Activated T-cell treated with anti-CD3 and anti-CD28 coated beads, Interleukin-2, amount 50 U/mL, for 4 hours (primary cell): ENCODE data around the gene SGPL1. TPM values are rescaled to one million over a fixed set of nuclear protein-coding genes. Genes with fewer than 3 reads are reported as not detected.
A peak's percentile ranks its signal among the peaks of the same experiment; 100 is the strongest.

Experiments
- ATAC-seq, 2 donors: fragments of 200-7000 bp; cut with Tn5 transposase; one replicate each; pipeline ENCODE4 v1.10.0; 2021
- DNase-seq: peaks from one replicate; pipeline ENCODE4 v3.0.0-alpha.2; 2020
- H3K27me3 Mint-ChIP-seq: one replicate; pipeline ENCODE4 v1.8.0; 2021; ENCODE audit warnings: low read depth, mixed read lengths
- H3K36me3 Mint-ChIP-seq: one replicate; pipeline ENCODE4 v1.8.0; 2022; ENCODE audit warnings: mixed read lengths; ENCODE audit not compliant: insufficient read depth
- H3K4me1 Mint-ChIP-seq: one replicate; pipeline ENCODE4 v1.8.0; 2021; ENCODE audit warnings: low read depth, mixed read lengths
- H3K4me3 Mint-ChIP-seq: one replicate; pipeline ENCODE4 v1.8.0; 2021; ENCODE audit warnings: mild to moderate bottlenecking, moderate library complexity, mixed read lengths
- H3K9me3 Mint-ChIP-seq: one replicate; pipeline ENCODE4 v1.8.0; 2021; ENCODE audit warnings: mixed read lengths
- total RNA-seq, 3 donors: library from RNA; stranded (reverse); gene quantifications; one replicate each; pipeline ENCODE4 v1.2.1, GENCODE V29; 2021

The SGPL1 gene
- total RNA-seq, 3 donors from 2014 or later = 71.3 to 98.9 (median 90.5) TPM

DNA sequence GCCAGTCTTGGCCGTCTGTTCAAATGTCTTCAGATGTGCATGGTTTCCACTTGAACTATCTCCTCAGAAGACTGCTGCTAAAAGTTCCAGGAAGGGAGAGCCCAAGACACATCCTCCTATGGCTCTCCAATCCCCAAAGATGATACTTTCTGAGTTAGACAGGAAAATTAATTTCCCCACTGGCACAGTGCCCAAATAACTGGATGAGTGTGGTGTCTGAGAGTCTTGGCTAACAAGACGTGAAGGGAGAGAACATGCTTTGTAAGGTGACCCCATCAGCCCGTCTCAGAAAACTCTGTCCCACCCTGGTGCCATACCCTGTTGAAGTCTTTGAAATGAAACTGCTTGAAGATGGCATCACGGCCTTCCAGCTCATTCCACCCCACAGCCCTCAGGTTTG is 69.7 kb downstream of the SGPL1 start:
- DNase-seq (no peak), ATAC-seq (no peak)
- Mint-ChIP-seq H3K4me1 (peaks cover 9% of the 10 kb centered on the region), H3K27me3 (no peaks in the 10 kb centered on the region), H3K4me3 (no peak overlapping the region), H3K9me3 (no peaks in the 10 kb centered on the region), H3K36me3 (peaks cover 10% of the 10 kb centered on the region)

DNA sequence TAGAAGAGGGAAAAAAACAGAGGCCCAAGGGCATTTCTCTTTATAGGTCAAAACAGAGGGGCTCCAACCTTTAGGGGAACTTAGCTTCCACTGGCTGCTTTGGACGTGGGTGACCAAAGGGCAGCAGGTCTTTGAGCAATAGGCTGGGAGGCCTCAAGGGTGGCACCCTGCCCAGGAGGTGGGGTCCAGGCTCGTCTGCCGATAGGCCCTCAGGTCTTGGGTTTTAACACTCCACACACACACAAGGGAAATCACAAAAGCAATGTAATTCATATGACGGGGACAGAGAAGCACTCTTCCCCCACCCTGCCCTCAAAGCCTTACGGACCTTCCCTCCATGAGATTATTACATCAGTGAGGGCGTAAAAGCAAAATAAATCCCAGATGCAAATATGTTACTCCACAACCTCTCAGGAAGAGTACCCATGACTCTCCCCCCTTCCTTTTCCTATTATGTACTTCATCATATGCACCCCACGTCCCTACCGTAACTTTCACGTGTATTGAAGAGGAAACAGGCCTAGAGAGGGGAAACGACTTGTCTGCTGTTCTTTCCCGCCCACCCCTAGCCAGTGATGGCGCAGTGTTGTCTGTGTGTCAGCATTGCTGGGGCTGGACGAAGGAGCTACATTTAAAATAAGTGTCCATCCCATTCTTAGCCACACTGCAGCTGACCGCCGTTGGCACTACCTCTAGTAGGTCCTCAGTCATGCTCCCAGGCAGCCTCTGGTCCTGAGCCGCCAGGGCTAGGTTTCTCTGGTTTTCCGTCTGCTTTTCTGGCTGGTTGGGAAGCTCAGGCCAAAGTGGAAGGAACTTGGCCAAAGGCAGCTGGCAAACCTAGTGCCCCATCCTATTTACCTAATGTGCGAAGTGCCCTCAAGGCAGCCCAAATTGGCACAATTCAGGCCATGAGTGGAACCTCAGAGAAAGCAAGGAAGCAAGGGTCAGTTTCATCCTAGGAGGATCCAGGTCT is 70.5 kb downstream of the SGPL1 start:
- H3K36me3 Mint-ChIP-seq = peaks cover 10% of the 10 kb centered on the region
- peaks cover 9% of the 10 kb centered on the region for H3K4me1 Mint-ChIP-seq
- DNase-seq = no peak
- no peaks in the 10 kb centered on the region for H3K9me3 Mint-ChIP-seq
- no peak for ATAC-seq
- H3K27me3 Mint-ChIP-seq = no peaks in the 10 kb centered on the region
- H3K4me3 Mint-ChIP-seq = no peak overlapping the region

DNA sequence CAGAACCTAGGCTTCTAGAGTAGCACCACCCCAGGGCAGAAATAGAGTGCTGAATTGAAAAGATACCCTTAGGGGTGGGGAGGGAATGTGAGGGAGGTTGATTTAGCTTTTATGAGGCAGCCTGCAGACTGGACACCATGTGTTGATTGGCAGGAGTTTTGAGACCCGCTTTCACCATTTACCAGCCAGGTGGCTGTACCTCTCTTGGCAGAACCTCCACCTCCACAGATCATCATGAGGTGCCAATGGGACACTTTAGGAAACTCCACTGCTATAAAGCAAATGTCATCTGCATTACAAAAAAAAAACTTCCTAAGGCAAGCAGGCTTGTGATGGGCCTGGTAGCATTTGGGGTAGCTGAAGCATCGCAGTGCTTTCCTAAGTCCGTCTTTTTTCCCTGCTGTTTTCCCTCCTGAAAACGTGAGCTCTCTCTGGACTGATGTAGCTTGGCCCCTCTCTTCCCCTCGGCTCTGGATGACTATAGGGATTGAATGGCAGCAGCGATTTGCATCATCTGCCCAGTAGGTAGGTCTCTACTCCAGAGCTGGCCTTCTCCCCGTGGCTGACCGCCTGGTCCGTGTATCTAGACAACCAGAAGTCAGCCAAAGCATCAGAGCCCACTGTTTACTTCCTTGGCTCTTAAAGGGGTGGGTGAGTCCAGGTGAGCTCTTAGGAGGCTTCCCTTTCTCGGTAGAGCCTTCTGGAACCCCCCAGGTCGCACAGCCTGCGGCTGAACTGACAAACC is 71.3 kb downstream of the SGPL1 start:
- Mint-ChIP-seq H3K9me3 (no peaks in the 10 kb centered on the region), H3K27me3 (no peaks in the 10 kb centered on the region), H3K36me3 (peaks cover 9% of the 10 kb centered on the region), H3K4me3 (peak overlapping the region; percentile 83), H3K4me1 (peaks cover 9% of the 10 kb centered on the region)
- DNase-seq (no peak), ATAC-seq (no peak)

DNA sequence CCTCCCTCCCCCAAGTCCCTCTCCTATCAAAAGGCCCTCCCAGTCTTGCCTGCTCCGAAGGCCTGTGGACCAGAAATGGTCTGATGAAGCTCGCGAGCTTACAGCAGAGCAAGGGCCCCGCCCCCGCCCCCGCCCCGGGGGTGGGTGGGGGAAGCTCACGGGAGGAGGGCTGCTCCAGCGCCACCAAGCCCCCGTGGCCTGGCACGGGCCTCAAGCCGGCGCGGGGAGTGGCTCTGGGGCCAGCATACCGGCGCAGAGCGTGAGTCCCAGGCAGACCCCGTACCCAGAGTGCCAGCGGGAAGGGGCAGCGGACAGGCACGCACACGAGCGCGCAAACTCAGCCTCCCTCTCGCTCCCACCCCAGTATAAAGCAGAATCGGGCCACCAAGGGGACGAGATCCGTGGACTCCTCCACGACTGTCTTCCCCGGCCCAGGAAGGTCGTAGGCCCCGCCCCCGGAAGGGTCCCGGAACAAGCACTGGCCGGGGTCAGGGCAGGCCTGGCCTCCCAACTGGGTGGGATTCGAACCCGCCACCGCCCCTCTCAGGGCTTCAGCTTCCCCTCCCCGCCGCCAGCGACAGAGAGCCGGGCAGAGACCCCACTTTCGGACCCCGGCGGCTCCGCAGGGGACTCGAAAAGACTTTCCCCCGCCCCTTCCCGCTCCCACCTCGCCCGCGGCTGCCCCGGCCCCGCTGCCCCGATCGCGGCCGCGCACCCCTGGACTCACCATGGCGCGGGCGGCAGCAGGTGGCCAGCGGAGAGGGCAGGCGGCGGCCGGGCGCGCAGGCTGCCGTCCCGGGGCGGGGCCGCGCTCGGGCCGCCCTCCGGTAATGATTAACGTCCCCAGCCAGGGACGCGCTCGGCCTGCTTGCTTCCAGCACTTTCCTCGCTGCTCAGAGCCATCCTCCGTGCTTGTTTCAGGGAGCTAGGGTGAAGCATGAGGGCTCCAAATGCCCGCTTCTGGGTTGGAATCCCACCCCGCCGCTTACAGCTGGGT is 72.4 kb downstream of the SGPL1 start, which contains the start of gene PCBD1:
PCBD1 (minus strand) TSS at position 762 of the 997 bp plus-strand sequence; CDS start at position 730, 32 bp downstream.
- peak; percentile 72 for DNase-seq
- Mint-ChIP-seq H3K4me3 (peak within 1 kb of the TSS; percentile 83), H3K36me3 (peaks cover 9% of the 10 kb centered on the region), H3K4me1 (peaks cover 9% of the 10 kb centered on the region), H3K27me3 (no peaks in the 10 kb centered on the region), H3K9me3 (no peaks in the 10 kb centered on the region)
- peak; percentile 81 to 83 for ATAC-seq

DNA sequence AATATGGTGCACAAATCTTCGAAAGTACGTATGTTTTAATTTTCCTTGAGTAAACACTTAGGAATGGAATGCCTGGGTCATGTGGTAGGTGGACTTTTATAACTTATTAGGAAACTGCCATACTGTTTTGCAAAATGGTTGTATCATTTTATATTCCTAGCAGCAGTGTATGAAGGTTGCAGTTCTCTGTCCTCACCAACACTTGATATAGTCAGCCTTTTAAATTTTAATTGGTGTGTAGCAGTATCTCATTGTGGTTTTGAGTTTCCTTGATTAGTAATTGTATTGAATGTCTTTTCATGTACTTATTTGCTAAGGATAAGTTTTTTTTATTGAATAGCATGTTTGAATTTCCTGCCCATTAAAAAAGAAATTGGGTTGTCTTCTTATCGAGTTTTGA is 73.5 kb downstream of the SGPL1 start:
- Mint-ChIP-seq H3K4me3 (peak overlapping the region; percentile 83), H3K36me3 (peaks cover 1% of the 10 kb centered on the region), H3K4me1 (peaks cover 9% of the 10 kb centered on the region), H3K27me3 (no peaks in the 10 kb centered on the region), H3K9me3 (no peaks in the 10 kb centered on the region)
- ATAC-seq = no peak
- DNase-seq = no peak

DNA sequence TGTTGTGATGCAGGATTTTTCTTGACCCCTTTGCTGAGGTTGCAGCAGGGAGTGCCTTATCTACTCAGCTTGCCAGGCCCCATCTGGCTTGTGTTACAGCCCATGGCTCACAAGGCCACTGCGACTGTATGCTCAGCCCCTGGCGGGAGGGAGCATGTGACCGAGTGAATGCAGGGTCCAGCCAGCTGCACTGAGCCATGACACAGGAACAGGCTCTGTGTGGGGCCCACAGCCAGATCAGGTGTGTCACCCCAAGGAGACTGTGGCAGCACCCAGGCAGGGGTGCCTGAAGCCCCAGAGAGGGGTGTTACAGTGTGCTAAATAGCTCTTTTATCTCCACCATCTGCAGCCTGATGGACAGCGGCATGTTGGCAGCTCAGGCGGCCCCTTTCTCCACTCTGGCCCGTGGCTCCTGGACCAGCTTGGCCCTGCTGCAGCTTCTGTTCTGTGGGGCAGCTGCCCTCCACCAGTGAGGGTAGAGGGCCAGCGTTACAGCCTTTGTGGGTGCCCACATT is 75.2 kb downstream of the SGPL1 start:
- DNase-seq = no peak
- H3K27me3 Mint-ChIP-seq = no peaks in the 10 kb centered on the region
- H3K9me3 Mint-ChIP-seq = no peaks in the 10 kb centered on the region
- ATAC-seq = no peak
- no peaks in the 10 kb centered on the region for H3K36me3 Mint-ChIP-seq
- peaks cover 9% of the 10 kb centered on the region for H3K4me1 Mint-ChIP-seq
- no peak overlapping the region for H3K4me3 Mint-ChIP-seq

DNA sequence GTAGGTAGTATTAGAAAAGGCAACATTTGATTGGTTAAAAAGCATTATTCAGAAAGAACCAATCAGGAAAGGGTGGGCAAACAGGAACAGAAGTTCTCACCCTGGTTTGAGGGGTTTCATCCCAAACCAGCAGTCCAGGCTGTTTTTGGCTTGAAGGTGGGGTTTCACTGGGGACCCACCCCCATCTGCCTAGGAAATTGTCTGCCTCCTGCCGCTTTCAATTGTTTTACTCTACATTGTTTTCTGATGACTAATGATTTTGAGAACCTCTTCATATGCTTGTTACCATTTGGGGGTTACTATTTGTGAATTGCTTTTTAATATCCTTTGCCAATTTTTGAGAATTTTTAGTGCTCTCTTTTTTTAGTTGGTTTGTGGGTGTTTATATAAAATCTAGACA is 75.9 kb downstream of the SGPL1 start:
- Mint-ChIP-seq H3K36me3 (no peaks in the 10 kb centered on the region), H3K4me3 (no peak overlapping the region)

DNA sequence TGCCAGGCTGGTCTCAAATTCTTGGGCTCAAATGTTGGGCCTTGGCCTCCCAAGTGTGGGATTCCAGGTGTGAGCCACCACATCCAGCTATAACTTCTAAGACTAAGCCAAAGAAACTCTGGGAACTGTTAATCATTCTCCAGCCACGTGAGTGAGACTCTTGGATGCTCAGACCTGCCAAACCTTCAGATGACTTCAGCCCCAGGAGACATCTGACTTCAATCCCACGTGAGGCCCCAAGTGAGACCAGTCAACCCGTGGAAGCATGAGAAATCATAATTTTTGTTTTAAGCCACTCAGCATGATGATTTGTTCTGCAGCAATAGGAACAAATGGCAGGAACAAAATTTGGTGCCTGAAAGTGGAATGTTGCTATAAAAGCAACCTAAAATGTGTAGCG is 76.9 kb downstream of the SGPL1 start:
- Mint-ChIP-seq H3K36me3 (no peaks in the 10 kb centered on the region), H3K27me3 (no peaks in the 10 kb centered on the region), H3K4me1 (peaks cover 7% of the 10 kb centered on the region), H3K4me3 (no peak overlapping the region), H3K9me3 (no peaks in the 10 kb centered on the region)
- no peak for DNase-seq
- no peak for ATAC-seq

More for the DNA sequence above, 75.9 kb downstream of the SGPL1 start:
- H3K27me3 Mint-ChIP-seq = no peaks in the 10 kb centered on the region
- no peak for ATAC-seq
- H3K9me3 Mint-ChIP-seq = no peaks in the 10 kb centered on the region
- DNase-seq = no peak
- H3K4me1 Mint-ChIP-seq = peaks cover 7% of the 10 kb centered on the region

DNA sequence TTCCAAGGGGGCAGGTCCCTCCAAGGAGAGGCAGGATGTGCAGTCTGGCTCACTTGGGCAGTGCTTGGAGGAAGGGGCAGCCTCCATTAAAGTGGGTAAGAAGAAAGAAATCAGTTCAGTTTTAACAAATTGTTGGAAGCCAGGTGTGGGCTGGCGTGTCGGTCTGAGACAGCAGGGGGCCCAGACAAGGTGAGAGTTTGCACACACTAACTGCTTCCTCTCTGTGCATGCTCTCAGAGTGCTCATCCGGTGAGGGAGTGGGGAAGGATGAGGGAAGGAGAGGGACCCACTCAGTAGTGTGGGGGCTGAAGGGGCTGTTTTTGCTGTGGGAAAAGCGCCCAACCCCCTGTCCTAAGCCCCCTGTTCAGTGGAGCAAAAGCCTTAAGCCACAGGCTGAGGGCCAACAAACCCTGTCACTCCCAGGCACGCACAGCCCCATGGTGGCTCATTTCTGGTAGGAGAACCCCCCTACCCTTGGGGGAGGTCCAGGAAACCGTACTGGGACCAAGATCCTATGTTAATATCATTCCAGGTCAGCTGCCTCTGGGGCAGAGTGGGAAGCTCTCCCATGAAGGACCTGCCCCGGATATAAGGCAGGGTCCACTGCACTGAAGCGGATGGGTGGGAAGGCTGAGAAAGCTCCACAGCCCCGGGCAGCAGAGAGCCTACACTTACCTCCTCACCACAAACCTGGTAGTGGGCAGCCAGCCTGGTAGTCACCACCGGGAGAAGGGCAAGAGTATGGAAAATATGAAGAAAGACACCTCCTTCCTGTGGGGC is 77.7 kb downstream of the SGPL1 start:
- H3K27me3 Mint-ChIP-seq = no peaks in the 10 kb centered on the region
- H3K4me3 Mint-ChIP-seq = no peak overlapping the region
- H3K9me3 Mint-ChIP-seq = no peaks in the 10 kb centered on the region
- DNase-seq = no peak
- no peaks in the 10 kb centered on the region for H3K36me3 Mint-ChIP-seq
- peaks cover 7% of the 10 kb centered on the region for H3K4me1 Mint-ChIP-seq
- ATAC-seq = no peak

DNA sequence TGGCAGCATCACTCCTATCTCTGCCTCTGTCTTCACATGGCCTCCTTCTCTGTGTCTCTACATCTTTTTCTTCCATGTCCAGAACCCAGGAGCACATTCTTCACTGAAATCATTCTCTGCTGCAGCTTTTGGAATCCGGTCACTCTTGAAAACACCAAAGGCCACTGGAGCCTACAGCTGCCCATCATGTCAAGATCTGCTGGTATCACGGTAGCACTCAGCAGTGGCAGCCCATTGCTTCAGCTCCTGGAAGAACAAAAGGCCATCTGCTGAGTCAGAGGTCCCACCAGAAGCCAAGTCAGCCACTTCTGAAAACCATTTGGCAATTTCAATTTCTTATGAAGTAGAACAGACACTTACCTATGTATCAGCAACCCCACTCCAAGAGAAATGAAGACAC is 78.7 kb downstream of the SGPL1 start:
- DNase-seq (no peak), ATAC-seq (no peak)
- H3K4me3 Mint-ChIP-seq = no peak overlapping the region
- no peaks in the 10 kb centered on the region for H3K4me1 Mint-ChIP-seq
- H3K9me3 Mint-ChIP-seq = no peaks in the 10 kb centered on the region
- H3K36me3 Mint-ChIP-seq = no peaks in the 10 kb centered on the region
- no peaks in the 10 kb centered on the region for H3K27me3 Mint-ChIP-seq

DNA sequence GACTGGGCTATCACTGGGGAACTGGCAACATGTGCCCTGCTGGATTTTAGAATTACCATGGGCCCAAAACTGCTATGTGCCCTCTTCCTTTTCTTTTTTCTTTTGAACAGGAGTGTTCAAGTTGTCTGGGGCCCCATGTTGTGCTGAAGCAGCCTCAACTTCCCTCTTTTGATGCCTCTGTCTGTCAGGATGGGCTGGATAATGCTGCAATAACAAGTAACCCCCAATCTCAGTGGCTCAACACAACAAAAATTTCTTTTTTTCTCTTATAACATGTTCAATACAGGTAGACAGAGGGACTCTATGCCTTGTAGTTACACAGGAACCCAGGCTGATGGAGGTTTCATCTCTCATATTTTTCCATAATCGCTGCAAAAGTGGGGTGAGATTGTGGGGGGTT is 80.8 kb downstream of the SGPL1 start:
- no peaks in the 10 kb centered on the region for H3K36me3 Mint-ChIP-seq
- no peaks in the 10 kb centered on the region for H3K27me3 Mint-ChIP-seq
- no peak for ATAC-seq
- H3K4me1 Mint-ChIP-seq = no peaks in the 10 kb centered on the region
- no peak overlapping the region for H3K4me3 Mint-ChIP-seq
- DNase-seq = no peak
- no peaks in the 10 kb centered on the region for H3K9me3 Mint-ChIP-seq

DNA sequence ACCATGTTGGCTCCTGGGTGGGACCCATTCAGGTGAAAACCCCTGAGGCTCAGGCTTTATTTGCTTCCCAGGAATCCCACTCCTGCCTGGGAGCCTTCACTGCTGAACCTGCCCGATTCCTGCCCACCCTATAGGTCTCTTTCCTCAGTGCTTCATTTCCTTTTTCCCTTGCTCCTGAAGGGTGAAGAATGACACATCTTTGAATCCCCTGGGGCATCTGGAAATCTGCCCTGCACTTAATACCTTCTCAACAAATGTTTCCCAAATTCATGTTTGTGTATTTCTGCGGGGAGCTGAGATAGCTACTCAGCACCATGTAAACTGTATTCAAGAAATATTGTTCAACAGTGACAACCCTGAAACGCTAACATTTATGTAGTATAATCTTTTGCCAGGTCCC is 82.9 kb downstream of the SGPL1 start:
- DNase-seq = no peak
- Mint-ChIP-seq H3K4me3 (no peak overlapping the region), H3K9me3 (no peaks in the 10 kb centered on the region), H3K4me1 (no peaks in the 10 kb centered on the region), H3K27me3 (peaks cover 8% of the 10 kb centered on the region), H3K36me3 (no peaks in the 10 kb centered on the region)
- no peak for ATAC-seq

DNA sequence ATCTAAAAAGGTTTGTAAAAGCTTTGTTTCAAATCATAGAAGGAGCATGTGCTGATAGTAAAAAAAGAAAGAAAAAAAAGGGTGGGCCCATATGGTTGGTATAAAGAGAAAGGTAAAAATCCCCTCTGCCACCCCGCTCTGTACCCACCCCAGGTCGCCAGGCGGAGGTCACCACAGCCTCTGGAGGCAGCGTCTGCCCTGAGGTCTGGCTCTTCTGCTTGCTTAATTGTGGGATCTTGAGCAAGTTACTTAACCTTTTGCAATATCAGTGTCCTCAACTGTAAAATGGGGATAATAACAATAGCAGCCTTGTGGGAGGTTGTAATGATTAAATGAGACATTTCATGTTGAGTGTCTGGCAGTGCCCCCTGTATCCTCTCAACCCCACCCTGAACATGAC is 83.3 kb downstream of the SGPL1 start:
- H3K4me3 Mint-ChIP-seq = no peak overlapping the region
- DNase-seq (no peak), ATAC-seq (no peak)
- H3K36me3 Mint-ChIP-seq = no peaks in the 10 kb centered on the region
- H3K27me3 Mint-ChIP-seq = peaks cover 9% of the 10 kb centered on the region
- no peaks in the 10 kb centered on the region for H3K9me3 Mint-ChIP-seq
- no peaks in the 10 kb centered on the region for H3K4me1 Mint-ChIP-seq
